Right atrium auricular region (tissue), 2 donors: Measurements from ENCODE around the gene ARSB. TPM values are rescaled to one million over a fixed set of nuclear protein-coding genes. Genes with fewer than 3 reads are reported as not detected.
"Not testable (repeated sequence)": the region's sequence is repeated elsewhere in the genome, so short reads cannot be mapped to it uniquely, and the experiment has no call there.

Experiments
- DNase-seq: peaks from one replicate; pipeline ENCODE4 v3.0.0-alpha.2; 2019; ENCODE audit warnings: low spot score
- H3K27ac ChIP-seq, 2 donors: fragments of 200-600 bp; sonication (generic); 1 replicate in 1 of 2; 2 replicates in 1 of 2; pipeline ENCODE4 v1.5.1; 2016 to 2019
- H3K27me3 ChIP-seq, 2 donors: fragments of 200-600 bp; sonication (generic); one replicate each; pipeline versions ENCODE4 v1.5.1 to v1.6.0; 2017 to 2019
- H3K36me3 ChIP-seq: fragments of 200-600 bp; sonication (generic); one replicate; pipeline ENCODE4 v1.5.1; 2016
- H3K4me1 ChIP-seq, 2 donors: fragments of 200-600 bp; sonication (generic); one replicate each; pipeline versions ENCODE4 v1.5.1 to v1.6.0; 2017 to 2019
- H3K4me3 ChIP-seq, 2 donors: fragments of 200-600 bp; sonication (generic); 1 replicate in 1 of 2; 2 replicates in 1 of 2; pipeline ENCODE4 v1.5.1; 2017 to 2019; ENCODE audit warnings: mild to moderate bottlenecking in 1 of 2, moderate library complexity in 1 of 2
- H3K9me3 ChIP-seq, 2 donors: fragments of 200-600 bp; sonication (generic); one replicate each; pipeline ENCODE4 v1.5.1; 2019
- CTCF ChIP-seq, 2 donors: fragments of 200-600 bp; sonication (generic); IDR thresholded peaks; one replicate each; pipeline ENCODE4 v1.5.1; 2019; ENCODE audit warnings: antibody characterized with exemption in 2 of 2
- total RNA-seq, 2 donors: library from RNA; depleted of rRNA; stranded (reverse); fragments of >200 nt; gene quantifications; one replicate each; pipeline ENCODE4 v1.1.0, GENCODE V29; 2016

ARSB gene
- total RNA-seq, 2 donors from 2014 or later: 11.5 to 16.4 TPM

- H3K9me3 ChIP-seq: no peaks in the 10 kb centered on the region
- H3K36me3 ChIP-seq: no peaks in the 10 kb centered on the region
- no peaks in the 10 kb centered on the region for H3K4me1 ChIP-seq
- H3K4me3 ChIP-seq: no peak overlapping the region
- peak; percentile 13 for DNase-seq
- no peak for TF ChIP-seq CTCF (IDR thresholded peaks at IDR 0.05)
- no peaks in the 10 kb centered on the region for H3K27me3 ChIP-seq
- no peak overlapping the region for H3K27ac ChIP-seq
These were observed 219.2 kb downstream of the ARSB start for GRCh38 chr5:78765756-78766411.

- no peaks in the 10 kb centered on the region for H3K27me3 ChIP-seq
- no peaks in the 10 kb centered on the region for H3K36me3 ChIP-seq
- H3K27ac ChIP-seq: no peak overlapping the region
- no peak overlapping the region for H3K4me3 ChIP-seq
- H3K9me3 ChIP-seq: no peaks in the 10 kb centered on the region
- H3K4me1 ChIP-seq: no peaks in the 10 kb centered on the region
- TF ChIP-seq CTCF (IDR thresholded peaks at IDR 0.05): no peak
- peak; percentile 9 for DNase-seq
These were observed 220.0 kb downstream of the ARSB start for GRCh38 chr5:78765116-78765515.

GRCh38 chr5:78763659-78764189, 221.4 kb downstream of the ARSB start:
- no peaks in the 10 kb centered on the region for H3K9me3 ChIP-seq
- TF ChIP-seq CTCF (IDR thresholded peaks at IDR 0.05): no peak
- H3K27ac ChIP-seq: no peak overlapping the region
- H3K36me3 ChIP-seq: no peaks in the 10 kb centered on the region
- H3K27me3 ChIP-seq: no peaks in the 10 kb centered on the region
- no peak for DNase-seq
- H3K4me3 ChIP-seq: no peak overlapping the region
- H3K4me1 ChIP-seq: no peaks in the 10 kb centered on the region

GRCh38 chr5:78762743-78763142, 222.4 kb downstream of the ARSB start:
- H3K4me3 ChIP-seq, H3K4me1 ChIP-seq, H3K27ac ChIP-seq, H3K9me3 ChIP-seq, DNase-seq, H3K36me3 ChIP-seq, H3K27me3 ChIP-seq: not testable (repeated sequence)

GRCh38 chr5:78761840-78762239, 223.3 kb downstream of the ARSB start:
- no peak for TF ChIP-seq CTCF (IDR thresholded peaks at IDR 0.05)
- Histone ChIP-seq H3K27ac (no peak overlapping the region), H3K9me3 (no peaks in the 10 kb centered on the region), H3K27me3 (no peaks in the 10 kb centered on the region), H3K36me3 (no peaks in the 10 kb centered on the region), H3K4me1 (no peaks in the 10 kb centered on the region), H3K4me3 (no peak overlapping the region)
- peak; percentile 42 for DNase-seq

GRCh38 chr5:78760770-78761169, 224.3 kb downstream of the ARSB start:
- TF ChIP-seq CTCF (IDR thresholded peaks at IDR 0.05): no peak
- Histone ChIP-seq H3K9me3 (no peaks in the 10 kb centered on the region), H3K27ac (no peak overlapping the region), H3K36me3 (no peaks in the 10 kb centered on the region), H3K4me3 (no peak overlapping the region), H3K27me3 (no peaks in the 10 kb centered on the region), H3K4me1 (no peaks in the 10 kb centered on the region)
- no peak for DNase-seq
